GM21447 (cell line): ENCODE data around the gene SPPL3.

Experiments
- ATAC-seq: cut with Tn5 transposase; IDR thresholded peaks from one replicate; pipeline ENCODE4 v1.9.1; 2021; ENCODE audit not compliant: unreplicated experiment

Gene SPPL3

GRCh38 chr12:120822832-120823503 lies 81.2 kb downstream of the SPPL3 start:
- no peak for ATAC-seq

GRCh38 chr12:120821878-120822277 lies 82.3 kb downstream of the SPPL3 start:
- ATAC-seq = no peak

- no peak for ATAC-seq
These were observed 83.2 kb downstream of the SPPL3 start for GRCh38 chr12:120820884-120821510.

- no peak for ATAC-seq
These were observed 85.7 kb downstream of the SPPL3 start for GRCh38 chr12:120818416-120818815.

GRCh38 chr12:120817559-120818330 lies 86.4 kb downstream of the SPPL3 start:
- ATAC-seq = no peak

- ATAC-seq = no peak
These were observed 87.8 kb downstream of the SPPL3 start for GRCh38 chr12:120816363-120816762.

GRCh38 chr12:120814903-120815429 lies 89.2 kb downstream of the SPPL3 start:
- no peak for ATAC-seq

GRCh38 chr12:120814203-120814902 lies 89.8 kb downstream of the SPPL3 start:
- ATAC-seq = no peak

GRCh38 chr12:120813588-120814153 lies 90.5 kb downstream of the SPPL3 start:
- ATAC-seq = no peak

- ATAC-seq = no peak
These were observed 94.1 kb downstream of the SPPL3 start for GRCh38 chr12:120810021-120810420.

GRCh38 chr12:120804428-120804827 lies 99.7 kb downstream of the SPPL3 start:
- ATAC-seq = no peak

- ATAC-seq = no peak
These were observed 103.0 kb downstream of the SPPL3 start for GRCh38 chr12:120801146-120801545.

- ATAC-seq = no peak
These were observed 103.5 kb downstream of the SPPL3 start for GRCh38 chr12:120800665-120801064.

GRCh38 chr12:120799243-120800045 lies 104.7 kb downstream of the SPPL3 start:
- ATAC-seq = no peak

GRCh38 chr12:120798696-120799095 lies 105.5 kb downstream of the SPPL3 start:
- ATAC-seq = no peak

GRCh38 chr12:120797677-120798642 lies 106.2 kb downstream of the SPPL3 start:
- ATAC-seq = no peak

- ATAC-seq = no peak
These were observed 108.5 kb downstream of the SPPL3 start for GRCh38 chr12:120795441-120796178.

GRCh38 chr12:120793357-120793756 lies 110.8 kb downstream of the SPPL3 start:
- ATAC-seq = no peak
